HepG2 (cell line): ENCODE results near the gene KCND3. TPM values are rescaled to one million over a fixed set of nuclear protein-coding genes. Genes with fewer than 3 reads are reported as not detected.

Source experiments
- polyA plus RNA-seq, 8 experiments: library from polyadenylated mRNA; depleted of rRNA in 3 of 8; stranded (reverse) in 7 of 8; unstranded in 1 of 8; fragments of >200 nt; fragmentation: Illumina TruSeq in 4 of 8; extraction: Trizol in 4 of 8; gene quantifications; 2 replicates each; pipeline versions ENCODE4 v1.2.1 to v1.2.3, GENCODE V29; 2011 to 2016; ENCODE audit warnings: low read depth in 4 of 8, missing spikeins in 1 of 8, mixed read lengths in 1 of 8; ENCODE audit not compliant: insufficient read depth in 1 of 8
- small RNA-seq, 3 experiments: library from RNA; depleted of rRNA; stranded (forward); fragments of <200 nt; gene quantifications; one replicate each; pipeline ENCODE3, GENCODE V24; 2012; ENCODE audit warnings: low read depth in 2 of 3, low replicate concordance in 1 of 3; ENCODE audit not compliant: insufficient read length in 3 of 3, insufficient read depth in 2 of 3
- total RNA-seq, 5 experiments: library from RNA; depleted of rRNA; stranded (reverse); fragments of >200 nt; fragmentation: Illumina TruSeq; extraction: Trizol; gene quantifications; 2 replicates each; pipeline ENCODE4 v1.2.3, GENCODE V29; 2016; ENCODE audit warnings: low read depth in 1 of 5

KCND3 gene
- total and polyA plus RNA-seq, 2 of the 13 experiments (the other 11 are each of a cell fraction or from before 2014, with no cell fraction given) = 0.04 TPM; not detected in 1

Small RNAs within 50 kb of the gene (small RNA-seq; reads per million reads assigned to genes)
- 0 reads per million in 3 experiments for gene INKA2

Other genes with a start within 250 kb of the KCND3 start
- 14.3 and 20.0 TPM in 2 replicates for gene DDX20, start 233.8 kb downstream of the KCND3 start, total RNA-seq (2016; rRNA removed; fragmentation: Illumina TruSeq; extraction: Trizol)
- 3.2 and 4.0 TPM in 2 replicates for gene DDX20, start 233.8 kb downstream of the KCND3 start, polyA plus RNA-seq (2011; rRNA removed)